HepG2 (cell line): ENCODE data around the gene RASGRF1. TPM values are rescaled to one million over a fixed set of nuclear protein-coding genes. Genes with fewer than 3 reads are reported as not detected.
A peak's percentile ranks its signal among the peaks of the same experiment; 100 is the strongest.

ENCODE experiments used
- AKNA ChIP-seq: sonication (generic); formaldehyde crosslinking; IDR thresholded peaks from 2 replicates; pipeline ENCODE4 v1.4.0; 2020; ENCODE audit warnings: missing genetic modification reagents, borderline replicate concordance
- BCL6 ChIP-seq: IDR thresholded peaks from 2 replicates; pipeline ENCODE4 v1.6.1; 2016; ENCODE audit warnings: missing genetic modification reagents, missing compliant biosample characterization
- CBFB ChIP-seq: sonication (generic); formaldehyde crosslinking; IDR thresholded peaks from 2 replicates; pipeline ENCODE4 v1.4.0; 2020; ENCODE audit warnings: missing genetic modification reagents
- DDIT3 ChIP-seq: sonication (generic); formaldehyde crosslinking; IDR thresholded peaks from 2 replicates; pipeline ENCODE4 v1.4.0; 2020; ENCODE audit warnings: mild to moderate bottlenecking, missing genetic modification reagents
- GRHL1 ChIP-seq: sonication (generic); formaldehyde crosslinking; conservative IDR thresholded peaks from 2 replicates; pipeline ENCODE4 v1.8.0; 2022; ENCODE audit warnings: missing genetic modification reagents
- GTF2F1 ChIP-seq: fragments of 150-350 bp; IDR thresholded peaks from 2 replicates; pipeline ENCODE4 v1.6.1; 2014; ENCODE audit warnings: low read length
- HMGA1 ChIP-seq: sonication (generic); formaldehyde crosslinking; conservative IDR thresholded peaks from 2 replicates; pipeline ENCODE4 v1.4.0; 2020; ENCODE audit warnings: missing genetic modification reagents
- HNRNPL ChIP-seq: fragments of 200-400 bp; formaldehyde crosslinking; IDR thresholded peaks from 2 replicates; pipeline ENCODE4 v1.6.1; 2017; ENCODE audit warnings: mild to moderate bottlenecking, low read depth, low read length
- KAT7 ChIP-seq: IDR thresholded peaks from 2 replicates; pipeline ENCODE4 v1.6.1; 2018; ENCODE audit warnings: borderline replicate concordance, missing compliant biosample characterization
- KAT8 ChIP-seq: IDR thresholded peaks from 2 replicates; pipeline ENCODE4 v1.6.1; 2016; ENCODE audit warnings: missing genetic modification reagents, missing compliant biosample characterization
- KDM2A ChIP-seq: sonication (generic); formaldehyde crosslinking; IDR thresholded peaks from 2 replicates; pipeline ENCODE4 v1.4.0; 2020; ENCODE audit warnings: low read depth, missing genetic modification reagents, borderline replicate concordance
- LCORL ChIP-seq, 2 experiments: fragments of 450-650 bp in 1 of 2; sonication (generic) in 1 of 2; formaldehyde crosslinking in 1 of 2; IDR thresholded peaks; 2 replicates each; pipeline versions ENCODE4 v1.5.0 to v1.6.1; 2017 to 2020; ENCODE audit warnings: antibody characterized with exemption in 1 of 2, missing genetic modification reagents in 1 of 2
- MTF1 ChIP-seq: sonication (generic); formaldehyde crosslinking; IDR thresholded peaks from 2 replicates; pipeline ENCODE4 v1.5.0; 2020; ENCODE audit warnings: missing genetic modification reagents
- POLR2AphosphoS5 ChIP-seq: IDR thresholded peaks from 2 replicates; pipeline ENCODE4 v1.6.1; 2012; ENCODE audit warnings: low read depth, low read length
- RFX5 ChIP-seq: IDR thresholded peaks from 2 replicates; pipeline ENCODE4 v1.6.1; 2011; ENCODE audit warnings: low read depth, low read length, improper control_type of control experiment
- STAG1 ChIP-seq: sonication (generic); formaldehyde crosslinking; IDR thresholded peaks from 2 replicates; pipeline ENCODE4 v1.4.0; 2020; ENCODE audit warnings: missing genetic modification reagents
- ZNF646 ChIP-seq: sonication (generic); formaldehyde crosslinking; IDR thresholded peaks from 2 replicates; pipeline ENCODE4 v1.9.0; 2021; ENCODE audit warnings: mild to moderate bottlenecking, missing genetic modification reagents
- polyA plus RNA-seq, 8 experiments: library from polyadenylated mRNA; depleted of rRNA in 3 of 8; stranded (reverse) in 7 of 8; unstranded in 1 of 8; fragments of >200 nt; fragmentation: Illumina TruSeq in 4 of 8; extraction: Trizol in 4 of 8; gene quantifications; 2 replicates each; pipeline versions ENCODE4 v1.2.1 to v1.2.3, GENCODE V29; 2011 to 2016; ENCODE audit warnings: low read depth in 4 of 8, missing spikeins in 1 of 8, mixed read lengths in 1 of 8; ENCODE audit not compliant: insufficient read depth in 1 of 8
- total RNA-seq, 5 experiments: library from RNA; depleted of rRNA; stranded (reverse); fragments of >200 nt; fragmentation: Illumina TruSeq; extraction: Trizol; gene quantifications; 2 replicates each; pipeline ENCODE4 v1.2.3, GENCODE V29; 2016; ENCODE audit warnings: low read depth in 1 of 5

RASGRF1 gene
- total and polyA plus RNA-seq, 2 of the 13 experiments (the other 11 are each of a cell fraction or from before 2014, with no cell fraction given) = 0.55 to 3.0 TPM

GRCh38 chr15:78988361-78988911, 102.1 kb downstream of the RASGRF1 start (continued):
- 0 out of 2 replicates have a peak, but pooled peaks have one; percentile 51 for TF ChIP-seq AKNA (CRISPR knock-in tag)
- no peak for TF ChIP-seq CBFB (CRISPR knock-in tag)
- no peak for TF ChIP-seq GRHL1 (CRISPR knock-in tag)
- TF ChIP-seq BCL6 (CRISPR knock-in tag) = peak; percentile 67
- no peak for TF ChIP-seq RFX5
- TF ChIP-seq LCORL (IDR thresholded peaks at IDR 0.05) = no peak
- TF ChIP-seq LCORL (CRISPR knock-in tag; IDR thresholded peaks at IDR 0.05) = peak; percentile 75; the same call in 1 of the 2 replicates
- peak; percentile 71 for TF ChIP-seq KDM2A (CRISPR knock-in tag)
- TF ChIP-seq KAT7 (CRISPR knock-in tag) = 0 out of 2 replicates have a peak, but pooled peaks have one; percentile 56
- no peak for TF ChIP-seq DDIT3 (CRISPR knock-in tag)
- no peak for TF ChIP-seq HMGA1 (CRISPR knock-in tag)
- no peak for TF ChIP-seq MTF1 (CRISPR knock-in tag)
- TF ChIP-seq STAG1 (CRISPR knock-in tag) = peak; percentile 16; the same call in 1 of the 2 replicates
- no peak for TF ChIP-seq GTF2F1
- 0 out of 2 replicates have a peak, but pooled peaks have one; percentile 40 for TF ChIP-seq HNRNPL
- peak; percentile 82 for TF ChIP-seq KAT8 (CRISPR knock-in tag)
- no peak for TF ChIP-seq ZNF646 (CRISPR knock-in tag)
- peak; percentile 71 for TF ChIP-seq POLR2AphosphoS5
